ENCODE measurements around the gene RCN1. TPM values are rescaled to one million over a fixed set of nuclear protein-coding genes. Genes with fewer than 3 reads are reported as not detected.

Gene RCN1
- polyA plus RNA-seq, 1 donor (not counting 4 experiments of a cell fraction or from before 2014, with no cell fraction given) = 46.2 TPM

DNA sequence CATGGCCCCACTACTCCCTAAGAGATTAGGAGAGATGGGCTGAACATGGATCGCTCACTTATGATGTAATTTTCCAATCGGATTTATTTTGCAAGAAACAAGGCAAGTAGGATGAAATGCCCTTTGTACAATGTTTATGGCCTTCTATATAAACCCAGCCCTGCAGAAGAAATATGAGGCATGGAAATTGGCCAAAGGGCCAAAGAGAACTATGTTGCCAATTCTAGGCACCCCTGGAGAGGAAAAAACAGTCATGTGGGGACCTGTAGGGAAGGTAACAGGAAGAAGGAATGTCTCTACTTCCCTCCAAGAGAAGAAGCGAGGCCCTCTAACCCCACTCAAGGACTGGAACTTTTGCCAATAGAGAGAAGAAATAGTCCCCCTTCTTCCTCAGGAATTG lies 54.4 kb downstream of the RCN1 start:
- dilution Hi-C loops (cut with MboI; ENCODE audit: extremely low pct_ligation_motif_present, low sequenced_read_pairs) = no loop called here
- no peak overlapping the region for H3K27ac ChIP-seq (ENCODE audit: control insufficient read depth, insufficient read depth, low read length)
- no peaks in the 10 kb centered on the region for H3K36me3 ChIP-seq (ENCODE audit: control insufficient read depth in 2 of 2, extremely low read depth in 1 of 2, insufficient read depth in 2 of 2, low read length in 2 of 2)
- no peak overlapping the region for H3K4me3 ChIP-seq (ENCODE audit: control insufficient read depth in 2 of 3, extremely low read depth in 1 of 3, insufficient read depth in 2 of 3, low read depth in 1 of 3, low read length in 3 of 3)
- no peaks in the 10 kb centered on the region for H4K20me1 ChIP-seq (ENCODE audit: control insufficient read depth, extremely low read depth, insufficient read depth, low read length)
- no peak for DNase-seq (ENCODE audit: low read depth, low spot score)
- no peaks in the 10 kb centered on the region for H3K79me2 ChIP-seq (ENCODE audit: control insufficient read depth, insufficient read depth, low read length)
- H3K9me3 ChIP-seq (ENCODE audit: control insufficient read depth, low read depth, low read length) = no peaks in the 10 kb centered on the region
- no peak for TF ChIP-seq EZH2 (IDR thresholded peaks at IDR 0.05; ENCODE audit: low read length)
- TF ChIP-seq, protein P1, sequence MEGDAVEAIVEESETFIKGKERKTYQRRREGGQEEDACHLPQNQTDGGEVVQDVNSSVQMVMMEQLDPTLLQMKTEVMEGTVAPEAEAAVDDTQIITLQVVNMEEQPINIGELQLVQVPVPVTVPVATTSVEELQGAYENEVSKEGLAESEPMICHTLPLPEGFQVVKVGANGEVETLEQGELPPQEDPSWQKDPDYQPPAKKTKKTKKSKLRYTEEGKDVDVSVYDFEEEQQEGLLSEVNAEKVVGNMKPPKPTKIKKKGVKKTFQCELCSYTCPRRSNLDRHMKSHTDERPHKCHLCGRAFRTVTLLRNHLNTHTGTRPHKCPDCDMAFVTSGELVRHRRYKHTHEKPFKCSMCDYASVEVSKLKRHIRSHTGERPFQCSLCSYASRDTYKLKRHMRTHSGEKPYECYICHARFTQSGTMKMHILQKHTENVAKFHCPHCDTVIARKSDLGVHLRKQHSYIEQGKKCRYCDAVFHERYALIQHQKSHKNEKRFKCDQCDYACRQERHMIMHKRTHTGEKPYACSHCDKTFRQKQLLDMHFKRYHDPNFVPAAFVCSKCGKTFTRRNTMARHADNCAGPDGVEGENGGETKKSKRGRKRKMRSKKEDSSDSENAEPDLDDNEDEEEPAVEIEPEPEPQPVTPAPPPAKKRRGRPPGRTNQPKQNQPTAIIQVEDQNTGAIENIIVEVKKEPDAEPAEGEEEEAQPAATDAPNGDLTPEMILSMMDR (optimal IDR thresholded peaks at IDR 0.05 in 1 of 3, IDR thresholded peaks at IDR 0.05 in 1 of 3, conservative IDR thresholded peaks at IDR 0.05 in 1 of 3; ENCODE audit: extremely low read depth in 1 of 3, insufficient read depth in 2 of 3, low read length in 3 of 3) = no peak
- H3K9ac ChIP-seq (ENCODE audit: control insufficient read depth, extremely low read depth, insufficient read depth, low read length) = no peak overlapping the region
- no peaks in the 10 kb centered on the region for H3K9me1 ChIP-seq (ENCODE audit: control insufficient read depth, extremely low read depth, insufficient read depth, low read length)
- H3K4me2 ChIP-seq (ENCODE audit: control insufficient read depth, extremely low read depth, insufficient read depth, low read depth, low read length) = no peak overlapping the region
- H2AFZ ChIP-seq (ENCODE audit: control insufficient read depth, low read length) = no peak overlapping the region
- no peaks in the 10 kb centered on the region for H3K27me3 ChIP-seq (ENCODE audit: control insufficient read depth, extremely low read depth, insufficient read depth, low read length)
- no peak for FAIRE-seq
- no peaks in the 10 kb centered on the region for H3K4me1 ChIP-seq (ENCODE audit: control insufficient read depth, extremely low read depth, insufficient read depth, low read length)

DNA sequence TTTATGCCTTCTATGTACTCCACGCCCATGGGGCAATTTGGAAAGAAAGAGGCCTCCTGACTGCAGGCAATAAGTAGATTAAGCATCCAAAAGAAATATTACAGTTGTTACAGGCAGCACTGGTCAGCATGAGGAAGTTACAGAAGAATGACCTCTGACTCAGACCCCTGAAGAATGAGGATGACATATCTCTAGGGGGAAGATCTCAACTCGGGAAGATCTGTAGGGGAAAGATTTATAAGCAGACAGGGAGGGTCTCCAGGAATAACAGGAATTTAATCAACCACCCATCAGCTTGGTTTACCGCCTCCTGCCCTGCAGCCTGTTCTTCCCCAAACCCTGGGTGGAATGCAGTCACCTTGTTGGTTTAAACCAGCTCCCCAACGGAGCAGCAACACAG lies 58.0 kb downstream of the RCN1 start:
- Histone ChIP-seq H3K9me3 (ENCODE audit: control insufficient read depth, low read depth, low read length) (no peaks in the 10 kb centered on the region), H4K20me1 (ENCODE audit: control insufficient read depth, extremely low read depth, insufficient read depth, low read length) (no peaks in the 10 kb centered on the region), H3K27me3 (ENCODE audit: control insufficient read depth, extremely low read depth, insufficient read depth, low read length) (peaks cover 8% of the 10 kb centered on the region), H2AFZ (ENCODE audit: control insufficient read depth, low read length) (no peak overlapping the region), H3K27ac (ENCODE audit: control insufficient read depth, insufficient read depth, low read length) (no peak overlapping the region), H3K36me3 (ENCODE audit: control insufficient read depth in 2 of 2, extremely low read depth in 1 of 2, insufficient read depth in 2 of 2, low read length in 2 of 2) (no peaks in the 10 kb centered on the region), H3K4me3 (ENCODE audit: control insufficient read depth in 2 of 3, extremely low read depth in 1 of 3, insufficient read depth in 2 of 3, low read depth in 1 of 3, low read length in 3 of 3) (no peak overlapping the region), H3K4me2 (ENCODE audit: control insufficient read depth, extremely low read depth, insufficient read depth, low read depth, low read length) (no peak overlapping the region), H3K9ac (ENCODE audit: control insufficient read depth, extremely low read depth, insufficient read depth, low read length) (no peak overlapping the region), H3K79me2 (ENCODE audit: control insufficient read depth, insufficient read depth, low read length) (no peaks in the 10 kb centered on the region), H3K4me1 (ENCODE audit: control insufficient read depth, extremely low read depth, insufficient read depth, low read length) (no peaks in the 10 kb centered on the region), H3K9me1 (ENCODE audit: control insufficient read depth, extremely low read depth, insufficient read depth, low read length) (no peaks in the 10 kb centered on the region)
- no peak for FAIRE-seq
- no peak for DNase-seq (ENCODE audit: low read depth, low spot score)
- dilution Hi-C loops (cut with MboI; ENCODE audit: extremely low pct_ligation_motif_present, low sequenced_read_pairs) = no loop called here
- no peak for TF ChIP-seq EZH2 (IDR thresholded peaks at IDR 0.05; ENCODE audit: low read length)
- TF ChIP-seq, protein P1 (optimal IDR thresholded peaks at IDR 0.05 in 1 of 3, IDR thresholded peaks at IDR 0.05 in 1 of 3, conservative IDR thresholded peaks at IDR 0.05 in 1 of 3; ENCODE audit: extremely low read depth in 1 of 3, insufficient read depth in 2 of 3, low read length in 3 of 3) = no peak

All from keratinocyte (primary cell).